CD4-positive, alpha-beta T cell treated with Interleukin-6 at 100 ng/mL for 8 hours (primary cell): ENCODE data around the gene ZNF587B.
"Not testable (repeated sequence)": the region's sequence is repeated elsewhere in the genome, so short reads cannot be mapped to it uniquely, and the experiment has no call there.

Experiments used
- DNase-seq: peaks from one replicate; pipeline ENCODE4 v3.0.0-alpha.2; 2020; ENCODE audit warnings: mixed read lengths, low spot score

The ZNF587B gene

DNA sequence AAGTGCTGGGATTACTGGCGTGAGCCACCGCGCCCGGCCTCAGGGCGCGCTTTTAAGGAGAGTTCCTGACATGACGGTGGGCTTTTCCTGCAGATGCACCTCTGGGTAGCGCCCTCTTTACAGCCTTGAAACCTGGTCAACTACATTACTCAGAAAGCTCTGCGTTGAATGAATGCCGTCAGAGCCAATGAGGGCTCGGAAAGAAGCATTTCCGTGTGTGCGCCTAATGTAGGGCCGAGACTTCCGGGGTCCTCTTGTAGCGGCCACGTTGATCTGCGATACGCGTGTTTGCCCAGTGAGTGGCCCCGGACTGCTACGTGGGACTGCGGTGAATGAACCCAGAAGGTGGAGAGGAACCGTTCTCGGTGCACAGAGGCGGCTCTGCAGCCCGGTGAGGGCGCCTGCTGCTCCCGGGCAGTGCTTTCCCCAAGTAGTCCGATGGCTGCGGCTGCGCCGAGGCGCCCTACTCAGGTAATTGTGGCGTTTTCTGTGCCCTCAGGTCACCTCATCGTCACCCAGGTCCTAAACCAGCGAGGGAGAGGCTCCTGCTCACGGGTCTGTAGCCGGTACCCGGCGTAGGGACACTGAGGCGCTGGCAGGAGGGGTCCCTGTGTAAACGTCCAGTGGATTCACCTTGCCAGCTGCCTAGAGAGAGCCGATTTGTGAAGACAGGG is 10.5 kb upstream of the ZNF587B start:
- peak; percentile 83 for DNase-seq

DNA sequence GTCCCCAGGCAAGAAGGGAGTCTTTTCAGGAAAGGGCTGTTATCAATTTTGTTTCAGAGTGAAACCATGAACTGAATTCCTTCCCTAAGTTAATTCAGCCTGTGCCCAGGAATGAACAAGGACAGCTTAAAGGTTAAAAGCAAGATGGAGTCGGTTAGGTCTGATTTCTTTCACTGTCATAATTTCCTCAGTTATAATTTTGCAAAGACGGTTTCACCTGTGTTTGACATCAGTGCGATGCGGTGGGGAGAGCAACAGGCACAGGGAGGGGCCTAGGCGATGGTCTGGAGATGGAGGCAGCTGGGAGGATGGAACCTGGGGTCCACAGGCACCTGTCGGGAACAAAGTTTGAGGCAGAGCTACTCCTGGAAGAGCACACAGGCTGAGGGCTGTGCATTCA is 9.5 kb upstream of the ZNF587B start:
- DNase-seq = no peak

DNA sequence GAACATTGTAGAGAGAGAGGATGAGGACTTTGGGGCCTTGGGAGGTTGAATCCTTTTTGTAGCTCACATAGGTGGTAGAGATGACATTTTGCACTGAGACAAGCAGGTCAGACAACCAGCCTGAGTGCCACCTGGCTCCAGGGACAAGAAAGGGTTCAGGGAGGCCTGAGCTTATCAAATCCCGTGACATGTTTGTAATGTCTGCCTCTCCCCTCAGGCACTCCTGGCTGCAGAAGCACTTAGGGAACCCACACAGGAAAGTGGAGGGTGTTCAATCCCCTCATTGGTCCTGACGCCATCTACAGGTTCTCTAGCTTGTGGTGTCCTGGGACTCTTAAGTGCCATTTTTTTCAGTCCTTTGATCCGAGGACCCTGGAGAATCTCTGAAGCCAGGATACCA is 9.0 kb upstream of the ZNF587B start:
- DNase-seq = not testable (repeated sequence)

DNA sequence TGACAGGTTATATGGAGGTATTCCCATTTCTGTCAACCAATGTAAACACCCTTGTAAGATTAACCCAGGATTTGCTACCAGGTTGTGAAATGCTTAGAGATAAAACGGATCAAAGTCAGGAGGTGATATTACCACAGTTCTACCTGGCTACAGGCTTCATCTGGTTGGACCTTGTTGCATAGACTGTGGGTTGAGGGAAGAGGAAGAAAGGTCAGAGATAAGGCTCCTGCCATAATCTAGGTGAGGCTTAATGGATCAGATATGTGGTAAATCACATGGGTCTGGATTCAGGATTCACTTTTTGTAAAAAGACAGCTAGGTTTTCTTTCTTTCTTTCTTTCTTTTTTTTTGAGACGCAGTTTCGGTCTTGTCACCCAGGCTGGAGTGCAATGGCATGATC is 8.6 kb upstream of the ZNF587B start:
- DNase-seq = not testable (repeated sequence)

DNA sequence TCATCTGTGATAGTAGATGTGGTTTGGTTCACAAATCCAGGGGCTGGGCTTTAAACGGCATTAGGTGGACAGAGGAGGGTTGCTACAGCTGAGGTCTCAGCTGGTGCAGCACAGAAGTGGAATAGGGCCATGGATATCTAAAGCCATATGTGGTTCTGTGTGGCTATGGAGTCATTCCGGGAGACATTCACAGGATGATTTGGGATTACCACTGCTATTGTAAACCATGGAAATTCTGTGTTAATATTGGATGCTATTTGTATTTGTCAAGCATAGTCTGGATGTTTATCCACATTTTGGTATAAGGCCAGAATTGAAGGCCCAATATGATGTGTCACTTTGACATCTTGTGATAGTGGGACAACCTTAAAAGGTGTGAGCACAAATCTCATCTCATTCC is 6.9 kb upstream of the ZNF587B start:
- not testable (repeated sequence) for DNase-seq

DNA sequence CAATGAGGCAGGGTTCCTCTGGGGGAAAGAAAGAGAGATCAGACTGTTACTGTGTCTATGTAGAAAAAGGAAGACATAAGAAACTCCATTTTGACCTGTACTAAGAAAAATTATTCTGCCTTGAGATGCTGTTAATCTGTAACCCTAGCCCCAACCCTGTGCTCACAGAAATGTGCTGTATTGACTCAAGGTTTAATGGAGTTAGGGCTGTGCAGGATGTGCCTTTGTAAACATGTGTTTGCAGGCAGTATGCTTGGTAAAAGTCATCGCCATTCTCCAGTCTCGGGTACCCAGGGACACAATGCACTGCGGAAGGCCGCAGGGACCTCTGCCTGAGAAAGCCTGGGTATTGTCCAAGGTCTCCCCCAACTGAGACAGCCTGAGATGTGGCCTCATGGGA is 6.5 kb upstream of the ZNF587B start:
- not testable (repeated sequence) for DNase-seq

DNA sequence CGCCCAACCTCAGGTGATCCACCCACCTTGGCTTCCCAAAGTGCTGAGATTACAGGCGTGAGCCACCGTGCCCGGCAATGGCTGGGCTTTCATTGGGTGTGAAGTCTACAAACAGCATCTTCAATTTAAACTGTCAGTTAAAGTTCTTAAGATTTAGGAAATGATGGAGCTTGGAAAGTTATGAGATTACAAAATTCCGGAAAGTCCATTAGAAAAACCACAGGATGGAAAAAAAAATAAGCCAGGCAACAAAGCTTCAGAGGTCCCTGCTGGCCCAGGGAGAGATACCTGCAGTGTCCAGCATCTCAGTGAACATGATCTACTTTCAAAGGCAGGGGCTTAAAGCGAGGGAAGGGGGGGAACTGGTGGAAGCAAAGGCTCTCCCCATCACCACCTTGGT is 4.6 kb upstream of the ZNF587B start:
- DNase-seq = no peak

DNA sequence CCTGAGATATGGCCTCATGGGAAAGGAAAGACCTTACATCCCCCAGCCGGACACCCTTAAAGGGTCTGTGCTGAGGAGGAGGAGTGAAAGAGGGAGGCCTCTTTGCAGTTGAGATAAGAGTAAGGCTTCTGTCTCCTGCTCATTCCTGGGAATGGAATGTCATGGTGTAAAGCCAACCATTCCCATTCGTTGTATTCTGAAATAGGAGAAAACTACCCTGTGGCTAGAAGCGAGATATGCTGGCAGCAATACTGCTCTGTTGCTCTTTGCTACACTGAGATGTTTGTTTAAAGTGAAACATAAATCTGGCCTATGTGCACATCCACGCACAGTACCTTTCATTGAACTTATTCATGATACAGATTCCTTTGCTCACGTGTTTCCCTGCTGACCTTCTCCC is 783 bp upstream of the ZNF587B start:
- DNase-seq = no peak

DNA sequence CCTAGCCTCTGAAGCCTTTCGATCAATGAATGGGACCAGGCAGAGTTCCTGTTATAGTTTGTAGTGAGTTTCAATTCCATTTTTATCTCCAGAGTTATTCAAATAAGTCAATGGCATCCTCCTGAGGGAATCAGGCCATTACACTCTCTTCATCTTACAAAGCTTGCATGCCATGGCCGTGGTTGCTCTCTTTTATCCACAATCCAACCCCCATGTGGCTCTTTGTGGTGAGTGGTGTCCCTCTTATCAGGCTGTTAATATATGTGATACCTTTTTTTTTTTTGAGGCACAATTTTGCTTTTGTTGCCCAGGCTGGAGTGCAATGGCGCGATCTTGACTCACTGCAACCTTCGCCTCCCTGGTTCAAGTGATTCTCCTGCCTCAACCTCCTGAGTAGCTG is 6.9 kb downstream of the ZNF587B start:
- not testable (repeated sequence) for DNase-seq

DNA sequence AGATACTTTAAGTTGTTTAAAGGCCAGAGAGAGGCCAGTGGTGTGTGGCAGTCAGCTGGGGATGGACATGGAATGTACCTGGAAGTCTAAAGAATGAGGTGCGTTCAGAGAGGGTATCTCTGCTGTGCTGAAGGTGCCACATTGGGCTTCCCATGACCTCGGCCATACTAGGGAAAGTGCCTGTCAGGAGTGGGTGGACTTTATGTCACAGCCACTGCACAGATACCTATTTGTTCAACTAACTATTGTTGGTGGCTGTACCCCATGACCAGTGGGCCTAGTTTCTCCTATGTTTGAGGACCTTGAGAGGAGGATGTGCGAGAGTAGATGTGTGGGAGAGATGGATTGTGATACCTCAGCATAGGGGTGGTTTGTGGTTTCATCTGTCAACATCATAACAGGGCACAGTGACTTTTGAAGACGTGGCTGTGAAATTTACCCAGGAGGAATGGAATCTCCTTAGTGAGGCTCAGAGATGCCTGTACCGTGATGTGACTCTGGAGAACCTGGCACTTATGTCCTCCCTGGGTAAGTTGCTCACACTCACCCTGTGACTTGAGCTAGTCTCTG is 8.6 kb downstream of the ZNF587B start:
- DNase-seq = not testable (repeated sequence)

DNA sequence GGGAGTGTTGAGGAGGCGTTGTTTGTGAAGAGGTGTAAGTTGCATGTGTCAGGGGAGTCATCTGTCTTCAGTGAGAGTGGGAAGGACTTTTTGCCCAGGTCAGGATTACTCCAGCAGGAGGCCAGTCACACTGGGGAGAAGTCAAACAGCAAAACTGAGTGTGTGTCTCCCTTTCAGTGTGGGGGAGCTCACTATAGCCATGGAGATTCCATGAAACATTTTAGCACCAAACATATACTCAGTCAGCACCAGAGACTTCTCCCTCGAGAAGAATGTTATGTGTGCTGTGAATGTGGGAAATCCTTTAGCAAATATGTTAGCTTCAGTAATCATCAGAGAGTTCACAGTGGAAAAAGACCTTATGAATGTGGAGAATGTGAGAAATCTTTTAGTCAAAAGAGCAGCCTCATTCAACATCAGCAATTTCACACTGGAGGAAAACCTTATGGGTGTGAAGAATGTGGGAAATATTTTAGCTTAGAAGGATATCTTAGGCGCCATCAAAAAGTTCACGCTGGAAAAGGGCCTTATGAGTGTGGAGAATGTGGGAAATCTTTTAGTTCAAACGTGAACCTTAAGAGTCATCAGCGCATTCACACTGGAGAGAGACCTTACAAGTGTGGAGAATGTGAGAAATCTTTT is 11.1 kb downstream of the ZNF587B start:
- no peak for DNase-seq

DNA sequence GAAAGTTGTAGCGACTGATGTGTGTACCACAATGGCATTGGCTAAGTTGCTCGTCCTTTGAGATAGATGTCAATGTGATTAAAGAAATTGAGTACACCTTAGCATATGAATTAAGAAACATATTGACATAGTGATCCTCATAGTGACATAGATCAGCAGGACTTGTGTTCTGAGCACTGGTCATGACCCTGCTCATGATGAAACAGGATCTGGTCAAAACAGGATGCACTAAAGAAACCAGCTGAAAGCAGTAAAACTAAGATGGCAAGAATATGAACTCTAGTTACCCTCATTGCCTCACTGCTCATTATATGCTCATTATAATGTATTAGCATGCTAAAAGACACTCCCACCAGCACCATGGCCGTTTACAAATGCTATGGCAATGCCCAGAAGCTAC is 17.1 kb downstream of the ZNF587B start:
- not testable (repeated sequence) for DNase-seq

DNA sequence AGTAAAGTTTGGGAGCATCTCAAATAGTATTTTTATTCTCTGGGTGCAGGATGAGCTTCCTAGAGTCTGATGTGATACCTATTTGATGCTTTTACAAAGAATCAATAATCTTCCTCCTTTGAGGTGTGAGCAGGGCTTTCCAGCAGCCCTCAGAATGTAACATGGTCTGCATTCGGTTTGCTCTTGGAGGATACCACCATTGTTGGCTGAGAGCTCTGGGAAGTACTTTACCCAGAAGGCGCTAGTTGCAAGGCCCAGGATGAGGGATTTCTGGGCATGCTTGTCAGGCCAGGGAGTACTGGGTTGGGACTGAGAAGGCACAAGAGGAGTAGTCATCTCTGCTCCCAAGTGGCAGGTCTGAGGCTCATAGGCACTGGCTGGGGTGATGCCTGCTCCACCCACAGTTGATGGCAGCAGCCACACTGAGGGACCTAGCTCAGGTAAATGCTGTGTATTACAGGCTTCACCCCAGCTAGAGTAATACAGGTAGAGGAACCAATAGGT is 19.1 kb downstream of the ZNF587B start:
- not testable (repeated sequence) for DNase-seq

DNA sequence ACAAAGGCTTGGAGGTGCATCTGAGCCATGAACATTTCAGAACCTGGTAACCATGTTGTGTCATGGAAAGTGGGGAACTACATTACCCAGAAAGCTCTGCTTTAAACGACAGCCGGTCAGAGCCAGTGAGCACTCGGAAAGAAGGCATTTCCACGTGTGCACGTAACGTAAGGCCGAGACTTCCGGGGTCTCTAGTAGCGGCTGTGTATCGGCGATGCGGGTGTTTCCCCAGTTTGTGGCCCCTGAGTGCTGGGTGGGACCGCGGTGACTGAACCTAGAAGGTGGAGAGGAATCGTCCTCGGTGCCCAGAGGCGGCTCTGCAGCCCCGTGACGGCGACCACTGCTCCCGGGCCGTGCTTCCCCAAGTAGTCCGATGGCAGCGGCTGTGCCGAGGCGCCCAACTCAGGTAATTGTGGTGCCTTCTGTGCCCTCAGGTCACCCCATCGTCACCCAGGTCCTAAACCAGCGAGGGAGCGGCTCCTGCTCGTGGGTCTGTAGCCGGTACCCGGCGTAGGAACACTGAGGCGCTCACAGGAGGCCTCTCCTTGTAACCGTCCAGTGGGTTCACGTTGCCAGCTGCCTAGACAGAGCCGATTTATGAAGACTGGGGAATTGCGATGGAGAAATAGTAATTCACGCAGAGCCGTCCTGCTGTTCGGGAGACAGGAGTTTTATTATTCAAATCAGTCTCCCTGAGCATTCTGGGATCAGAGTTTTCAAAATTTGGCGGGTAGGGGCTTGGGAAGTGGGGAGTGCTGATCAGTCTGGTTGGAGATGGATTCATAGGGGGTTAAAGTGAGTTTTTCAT is 19.8 kb downstream of the ZNF587B start, which contains the start of gene ZNF587:
Gene ZNF587, plus strand, starts transcription at position 194 of the 808 bp plus-strand sequence. Its CDS starts 180 bp downstream, at position 374.
- peak; percentile 82 for DNase-seq

DNA sequence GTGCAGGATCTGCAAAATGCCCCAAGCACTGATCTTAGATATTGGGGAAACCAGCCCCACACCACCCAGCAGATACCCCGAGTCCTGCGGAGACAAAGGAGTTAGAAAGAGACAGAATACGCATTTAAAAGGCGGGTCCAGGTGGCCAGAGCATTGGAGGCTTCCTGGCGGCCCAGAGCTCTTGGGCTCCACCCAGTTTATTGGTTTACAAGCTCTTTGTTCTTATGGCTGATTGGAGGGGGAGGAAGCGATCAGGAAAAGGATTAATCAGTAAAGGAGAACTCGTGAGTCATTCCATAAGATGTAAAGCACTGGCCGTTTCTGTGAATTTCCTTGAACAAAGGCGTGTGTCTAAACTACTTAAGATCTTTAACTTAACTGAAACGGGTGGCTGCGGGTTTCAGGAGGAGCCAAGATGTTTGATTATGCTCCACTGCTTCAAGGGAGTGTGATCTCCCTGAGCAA is 20.5 kb downstream of the ZNF587B start:
- DNase-seq = no peak

DNA sequence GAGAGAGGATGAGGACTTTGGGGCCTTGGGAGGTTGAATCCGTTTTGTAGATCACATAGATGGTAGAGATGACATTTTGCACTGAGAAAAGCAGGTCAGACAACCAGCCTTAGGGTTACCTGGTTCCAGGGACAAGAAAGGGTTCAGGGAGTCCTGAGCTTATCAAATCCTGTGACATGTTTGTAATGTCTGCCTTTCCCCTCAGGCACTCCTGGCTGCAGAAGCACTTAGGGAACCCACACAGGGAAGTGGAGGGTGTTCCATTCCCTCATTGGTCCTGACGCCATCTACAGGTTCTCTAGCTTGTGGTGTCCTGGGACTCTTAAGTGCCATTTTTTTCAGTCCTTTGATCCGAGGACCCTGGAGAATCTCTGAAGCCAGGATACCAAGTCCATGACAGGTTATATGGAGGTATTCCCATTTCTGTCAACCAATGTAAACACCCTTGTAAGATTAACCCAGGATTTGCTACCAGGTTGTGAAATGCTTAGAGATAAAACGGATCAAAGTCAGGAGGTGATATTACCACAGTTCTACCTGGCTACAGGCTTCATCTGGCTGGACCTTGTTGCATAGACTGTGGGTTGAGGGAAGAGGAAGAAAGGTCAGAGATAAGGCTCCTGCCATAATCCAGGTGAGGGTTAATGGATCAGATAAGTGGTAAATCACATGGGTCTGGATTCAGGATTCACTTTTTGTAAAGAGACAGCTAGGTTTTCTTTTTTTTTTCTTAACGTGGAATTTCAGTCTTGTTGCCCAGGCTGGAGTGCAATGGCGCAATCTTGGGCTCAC is 21.9 kb downstream of the ZNF587B start:
- DNase-seq = not testable (repeated sequence)

DNA sequence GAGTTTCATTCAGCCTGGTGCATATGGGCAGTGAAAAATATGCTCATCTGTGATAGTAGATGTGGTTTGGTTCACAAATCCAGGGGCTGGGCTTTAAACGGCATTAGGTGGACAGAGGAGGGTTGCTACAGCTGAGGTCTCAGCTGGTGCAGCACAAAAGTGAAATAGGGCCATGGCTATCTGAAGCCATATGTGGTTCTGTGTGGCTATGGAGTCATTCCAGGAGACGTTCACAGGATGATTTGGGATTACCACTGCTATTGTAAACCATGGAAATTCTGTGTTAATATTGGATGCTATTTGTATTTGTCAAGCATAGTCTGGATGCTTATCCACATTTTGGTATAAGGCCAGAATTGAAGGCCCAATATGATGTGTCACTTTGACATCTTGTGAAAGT is 24.0 kb downstream of the ZNF587B start:
- DNase-seq = not testable (repeated sequence)

DNA sequence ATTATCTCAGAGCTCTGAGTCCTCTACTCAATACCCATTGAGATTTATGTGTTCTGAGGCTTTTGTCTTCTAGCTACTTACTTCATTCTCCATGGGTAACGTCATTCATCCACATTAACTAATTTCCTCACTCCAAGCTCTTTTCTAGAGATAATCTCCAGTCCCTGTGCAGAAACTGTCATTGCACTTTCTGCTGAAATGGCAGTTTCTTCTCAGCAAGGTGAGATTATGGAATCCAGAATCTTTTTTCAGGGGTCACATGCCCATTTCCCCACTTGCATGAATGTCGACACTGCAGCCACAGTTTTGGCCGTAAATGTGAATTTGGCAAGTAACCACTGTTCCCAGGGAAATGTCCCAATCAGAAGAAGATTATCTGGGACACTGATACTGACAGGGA is 32.3 kb downstream of the ZNF587B start:
- DNase-seq = not testable (repeated sequence)

DNA sequence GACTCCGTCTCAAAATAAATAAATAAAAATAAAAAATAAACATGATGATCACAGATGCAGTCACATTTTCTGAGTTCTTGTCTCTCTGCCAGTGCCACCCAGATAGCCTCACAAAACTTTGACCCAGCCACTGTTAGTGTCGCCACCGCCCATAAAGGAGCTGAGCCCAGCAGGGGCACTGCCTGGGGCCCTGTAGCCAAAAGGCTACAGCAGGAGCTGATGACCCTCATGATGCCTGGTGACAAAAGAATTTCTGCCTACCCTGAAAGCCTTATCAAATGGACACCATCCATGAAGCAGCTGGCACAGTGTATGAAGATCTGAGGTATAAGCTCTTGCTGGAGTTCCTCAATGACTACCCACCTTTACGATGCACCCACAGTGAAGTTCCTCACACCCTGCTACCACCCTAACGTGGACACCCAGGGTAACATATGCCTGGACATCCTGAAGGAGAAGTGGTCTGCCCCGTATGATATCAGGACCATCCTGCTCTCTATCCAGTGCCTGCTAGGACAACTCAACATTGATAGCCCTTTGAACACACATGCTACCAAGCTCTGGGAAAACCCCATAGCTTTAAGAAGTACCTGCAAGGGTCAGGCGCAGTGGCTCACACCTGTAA is 37.9 kb downstream of the ZNF587B start:
- DNase-seq = no peak

DNA sequence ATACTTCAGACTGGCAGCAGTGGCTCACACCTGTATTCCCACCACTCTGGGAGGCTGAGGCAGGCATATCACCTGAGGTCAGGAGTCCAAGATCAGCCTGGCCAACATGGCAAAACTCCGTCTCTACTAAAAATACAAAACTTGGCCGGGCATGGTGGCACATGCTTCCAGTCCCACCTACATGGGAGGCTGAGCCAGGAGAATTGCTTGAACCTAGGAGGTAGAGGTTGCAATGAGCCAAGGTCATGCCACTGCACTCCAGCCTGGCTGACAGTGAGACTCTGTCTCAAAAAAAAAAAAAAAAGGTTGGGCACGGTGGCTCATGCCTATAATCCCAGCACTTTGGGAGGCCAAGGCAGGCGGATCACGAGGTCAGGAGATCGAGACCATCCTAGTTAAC is 39.6 kb downstream of the ZNF587B start:
- DNase-seq = not testable (repeated sequence)

DNA sequence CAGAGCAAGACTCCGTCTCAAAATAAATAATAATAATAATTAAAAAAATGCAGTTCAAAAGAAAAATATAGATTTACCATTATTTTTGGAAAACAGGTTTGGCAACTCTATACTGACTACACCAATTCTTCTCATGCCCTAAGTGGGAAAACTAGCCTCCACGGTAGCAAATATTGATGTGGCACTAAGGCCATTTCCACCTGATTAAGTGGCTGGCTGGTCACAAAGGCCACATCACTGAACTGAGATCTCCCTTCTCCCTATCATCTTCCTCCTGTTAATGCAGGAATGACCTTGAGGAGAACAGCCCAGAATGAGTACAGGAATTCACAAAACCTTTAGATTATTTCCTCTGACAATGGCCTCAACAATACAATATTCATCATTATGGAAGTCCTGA is 40.1 kb downstream of the ZNF587B start:
- DNase-seq = no peak
